HCT116 (cell line): Measurements from ENCODE around the gene PDLIM3. TPM values are rescaled to one million over a fixed set of nuclear protein-coding genes. Genes with fewer than 3 reads are reported as not detected.

Source experiments
- ATAC-seq: fragments of 200-7000 bp; cut with Tn5 transposase; 2 replicates; pipeline ENCODE4 v1.9.1; 2020; ENCODE audit warnings: mild to moderate bottlenecking, moderate library complexity
- BruUV-seq: library from RNA; stranded (reverse); fragments of 400-500 nt; replicated peaks from 2 replicates; lab custom pipeline; 2021; lab: Mats Ljungman, UMichigan
- CTCF ChIA-PET: fragments of 300-600 bp; sonication (Branson Sonifier 250); formaldehyde crosslinking; loops from one replicate; lab custom pipeline; 2021; ENCODE audit warnings: antibody characterized with exemption; lab: Charles Lee
- POLR2A ChIA-PET: fragments of 300-600, 350-600 bp; sonication (Branson Sonifier 250); formaldehyde crosslinking; loops from one replicate; lab custom pipeline; 2021; ENCODE audit warnings: antibody characterized with exemption; lab: Charles Lee
- RAD21 ChIA-PET, 2 experiments: fragments of 300-600 bp; sonication (Branson Sonifier 250); formaldehyde crosslinking; loops; one replicate each; lab custom pipeline; 2023; ENCODE audit warnings: low total read pairs in 2 of 2; ENCODE audit not compliant: uncharacterized antibody in 2 of 2, unreplicated experiment in 2 of 2, low non-redundant PET in 1 of 2; lab: Charles Lee
- DNase-seq: peaks from one replicate; pipeline ENCODE4 v3.0.0-alpha.2; 2010; ENCODE audit warnings: low read depth, low spot score
- H2AFZ ChIP-seq: fragments of 200-600 bp; shearing (Covaris generic), sonication (generic); 2 replicates; pipeline ENCODE4 v1.6.1; 2017; ENCODE audit warnings: low read depth, mixed run types, mixed read lengths, antibody characterized with exemption, low read length; ENCODE audit not compliant: poor library complexity, severe bottlenecking
- H3K27ac ChIP-seq: 2 replicates; pipeline ENCODE4 v1.5.1; 2012; ENCODE audit warnings: low read depth, low read length
- H3K27me3 ChIP-seq: fragments of 200-600 bp; sonication (generic); 2 replicates; pipeline ENCODE4 v1.6.1; 2016; ENCODE audit warnings: mixed run types, low read length, mixed read lengths; ENCODE audit not compliant: insufficient read depth
- H3K36me3 ChIP-seq, 2 experiments: fragments of 200-500 bp in 1 of 2; fragments of 200-600 bp in 1 of 2; sonication (Bioruptor generic) in 1 of 2; sonication (generic) in 1 of 2; 2 replicates each; pipeline versions ENCODE4 v1.5.1 to v1.6.1; 2014 to 2016; ENCODE audit warnings: low read length in 2 of 2, inconsistent platforms in 1 of 2, mixed read lengths in 1 of 2, mixed run types in 1 of 2; ENCODE audit not compliant: insufficient read depth in 2 of 2, control insufficient read depth in 1 of 2
- H3K4me1 ChIP-seq, 2 experiments: fragments of 200-600 bp in 1 of 2; sonication (generic) in 1 of 2; 2 replicates each; pipeline versions ENCODE4 v1.5.1 to v1.6.1; 2012 to 2017; ENCODE audit warnings: low read length in 2 of 2, inconsistent platforms in 1 of 2, mild to moderate bottlenecking in 1 of 2, mixed read lengths in 1 of 2, mixed run types in 1 of 2, moderate library complexity in 1 of 2; ENCODE audit not compliant: insufficient read depth in 2 of 2, control insufficient read depth in 1 of 2
- H3K4me2 ChIP-seq: fragments of 200-600 bp; sonication (generic); 2 replicates; pipeline ENCODE4 v1.6.1; 2017; ENCODE audit warnings: mixed run types, low read length, mixed read lengths
- H3K4me3 ChIP-seq, 2 experiments: fragments of 200-600 bp in 1 of 2; sonication (generic) in 1 of 2; replicated peaks in 1 of 2; 2 replicates each; pipeline ENCODE4 v1.5.1; 2011 to 2016; ENCODE audit warnings: low read length in 2 of 2, control low read depth in 1 of 2, low read depth in 1 of 2, mild to moderate bottlenecking in 1 of 2, mixed read lengths in 1 of 2, mixed run types in 1 of 2
- H3K79me2 ChIP-seq: fragments of 200-600 bp; sonication (generic); 2 replicates; pipeline ENCODE4 v1.6.1; 2017; ENCODE audit warnings: mild to moderate bottlenecking, mixed run types, low read length, moderate library complexity, mixed read lengths; ENCODE audit not compliant: insufficient read depth
- H3K9ac ChIP-seq: fragments of 200-600 bp; sonication (generic); 2 replicates; pipeline ENCODE4 v1.6.1; 2016; ENCODE audit warnings: low read length, mixed read lengths
- H3K9me2 ChIP-seq: fragments of 200-600 bp; sonication (generic), shearing (Covaris generic); 2 replicates; pipeline ENCODE4 v1.6.1; 2017; ENCODE audit warnings: mixed run types, mild to moderate bottlenecking, moderate library complexity; ENCODE audit not compliant: insufficient read depth
- H3K9me3 ChIP-seq, 2 experiments: fragments of 200-500 bp in 1 of 2; fragments of 200-600 bp in 1 of 2; sonication (Bioruptor generic) in 1 of 2; sonication (generic) in 1 of 2; 2 replicates each; pipeline ENCODE4 v1.6.1; 2014 to 2017; ENCODE audit warnings: low read length in 2 of 2, mixed read lengths in 2 of 2, inconsistent platforms in 1 of 2, low read depth in 1 of 2, mild to moderate bottlenecking in 1 of 2, mixed run types in 1 of 2, moderate library complexity in 1 of 2; ENCODE audit not compliant: control insufficient read depth in 1 of 2, insufficient read depth in 1 of 2
- H4K20me1 ChIP-seq: fragments of 200-600 bp; sonication (generic), shearing (Covaris generic); 2 replicates; pipeline ENCODE4 v1.6.1; 2017; ENCODE audit warnings: mixed run types, mild to moderate bottlenecking, moderate library complexity; ENCODE audit not compliant: insufficient read depth
- ATF3 ChIP-seq: IDR thresholded peaks from 2 replicates; pipeline ENCODE4 v1.6.1; 2012
- CEBPB ChIP-seq: IDR thresholded peaks from 2 replicates; pipeline ENCODE4 v1.6.1; 2012; ENCODE audit warnings: low read depth
- CTCF ChIP-seq, 3 experiments: fragments of 200-600 bp in 1 of 3; sonication (generic) in 1 of 3; IDR thresholded peaks in 2 of 3; conservative IDR thresholded peaks in 1 of 3; 2 replicates each; pipeline ENCODE4 v1.5.1; 2012 to 2017; ENCODE audit warnings: low read depth in 2 of 3, low read length in 2 of 3, antibody characterized with exemption in 1 of 3, borderline replicate concordance in 1 of 3, control low read depth in 1 of 3, mild to moderate bottlenecking in 1 of 3, mixed read lengths in 1 of 3, mixed run types in 1 of 3, moderate library complexity in 1 of 3; ENCODE audit not compliant: insufficient read depth in 1 of 3
- EGR1 ChIP-seq: IDR thresholded peaks from 2 replicates; pipeline ENCODE4 v1.6.1; 2012; ENCODE audit warnings: low read depth
- ELF1 ChIP-seq: IDR thresholded peaks from 2 replicates; pipeline ENCODE4 v1.6.1; 2012; ENCODE audit warnings: low read depth, borderline replicate concordance
- EZH2 ChIP-seq: fragments of 200-600 bp; sonication (generic); IDR thresholded peaks from 2 replicates; pipeline ENCODE4 v1.6.1; 2017; ENCODE audit warnings: antibody characterized with exemption, mixed run types
- EZH2phosphoT487 ChIP-seq: fragments of 200-600 bp; IDR thresholded peaks from 2 replicates; pipeline ENCODE4 v1.6.1; 2018; ENCODE audit warnings: antibody characterized with exemption, borderline replicate concordance
- FOSL1 ChIP-seq: IDR thresholded peaks from 2 replicates; pipeline ENCODE4 v1.6.1; 2012; ENCODE audit warnings: low read depth
- JUND ChIP-seq: IDR thresholded peaks from 2 replicates; pipeline ENCODE4 v1.6.1; 2012
- MAX ChIP-seq: IDR thresholded peaks from 2 replicates; pipeline ENCODE4 v1.6.1; 2012
- POLR2A ChIP-seq: IDR thresholded peaks from 2 replicates; pipeline ENCODE4 v1.7.0; 2011; ENCODE audit warnings: borderline replicate concordance; ENCODE audit not compliant: insufficient read depth, insufficient read length; ENCODE audit errors: extremely low read depth
- RAD21 ChIP-seq: IDR thresholded peaks from 2 replicates; pipeline ENCODE4 v1.6.1; 2012; ENCODE audit warnings: low read depth, mild to moderate bottlenecking
- SIN3A ChIP-seq: IDR thresholded peaks from 2 replicates; pipeline ENCODE4 v1.6.1; 2012; ENCODE audit warnings: low read depth
- SP1 ChIP-seq: IDR thresholded peaks from 2 replicates; pipeline ENCODE4 v1.6.1; 2012; ENCODE audit warnings: low read depth
- SRF ChIP-seq: IDR thresholded peaks from 2 replicates; pipeline ENCODE4 v1.6.1; 2012; ENCODE audit warnings: low read depth
- TCF7L2 ChIP-seq: IDR thresholded peaks from 2 replicates; pipeline ENCODE4 v1.7.0; 2011; ENCODE audit warnings: borderline replicate concordance, inconsistent platforms; ENCODE audit not compliant: insufficient read depth, insufficient read length; ENCODE audit errors: extremely low read depth
- YY1 ChIP-seq: IDR thresholded peaks from 2 replicates; pipeline ENCODE4 v1.6.1; 2011; ENCODE audit warnings: low read length, low read depth, moderate library complexity, mild to moderate bottlenecking; ENCODE audit not compliant: insufficient replicate concordance; ENCODE audit errors: extremely low read depth
- ZFX ChIP-seq: fragments of 450-650 bp; IDR thresholded peaks from 2 replicates; pipeline ENCODE4 v1.6.1; 2017
- ZNF274 ChIP-seq: fragments of 200-500 bp; sonication (Bioruptor generic); IDR thresholded peaks from 2 replicates; pipeline ENCODE4 v1.6.1; 2014; ENCODE audit warnings: mild to moderate bottlenecking, low read depth, low read length, inconsistent platforms
- intact Hi-C: fragments of 100-400 bp; cut with micrococcal nuclease; formaldehyde crosslinking; loops from 2 replicates; pipeline ENCODE4 v1.10.0; 2022
- total RNA-seq: library from RNA; stranded (reverse); gene quantifications from one replicate; pipeline ENCODE4 v1.2.1, GENCODE V29; 2021; ENCODE audit not compliant: unreplicated experiment

The PDLIM3 gene
- total RNA-seq, 1 experiment from 2014 or later = 11.5 TPM

- no peaks in the 10 kb centered on the region for H3K79me2 ChIP-seq
Measured at GRCh38 chr4:185463541-185463940, 71.8 kb downstream of the PDLIM3 start.

More at GRCh38 chr4:185463541-185463940, 71.8 kb downstream of the PDLIM3 start:
- H3K27me3 ChIP-seq = no peaks in the 10 kb centered on the region
- POLR2A ChIA-PET = no interaction called here
- no peaks in the 10 kb centered on the region for H4K20me1 ChIP-seq
- CTCF ChIA-PET = no interaction called here
- TF ChIP-seq ZFX = no peak
- TF ChIP-seq CEBPB = no peak
- no peak for TF ChIP-seq SIN3A
- no peak for TF ChIP-seq SP1
- no peak for TF ChIP-seq EGR1
- no peak for TF ChIP-seq RAD21
- TF ChIP-seq CTCF (IDR thresholded peaks at IDR 0.05 in 2 of 3, conservative IDR thresholded peaks at IDR 0.05 in 1 of 3; ENCODE audit: borderline replicate concordance in 1 of 3, insufficient read depth in 1 of 3, low read depth in 2 of 3, low read length in 2 of 3) = no peak
- TF ChIP-seq TCF7L2 = no peak
- TF ChIP-seq ELF1 = no peak
- TF ChIP-seq EZH2 = no peak
- TF ChIP-seq POLR2A = no peak
- TF ChIP-seq SRF = no peak
- TF ChIP-seq ZNF274 = no peak
- no peak for TF ChIP-seq JUND
- TF ChIP-seq YY1 = no peak
- TF ChIP-seq MAX = no peak
- no peak for TF ChIP-seq FOSL1
- no peak for TF ChIP-seq EZH2phosphoT487
- TF ChIP-seq ATF3 = no peak
- H3K27ac ChIP-seq = no peak overlapping the region
- intact Hi-C loops = no loop called here
- H3K4me2 ChIP-seq = no peak overlapping the region
- H3K4me1 ChIP-seq = no peaks in the 10 kb centered on the region
- H3K9ac ChIP-seq = no peak overlapping the region
- H3K36me3 ChIP-seq = no peaks in the 10 kb centered on the region
- no peak overlapping the region for H3K4me3 ChIP-seq
- no peak overlapping the region for H2AFZ ChIP-seq
- H3K9me3 ChIP-seq = no peaks in the 10 kb centered on the region
- RAD21 ChIA-PET = no interaction called here
- no peaks in the 10 kb centered on the region for H3K9me2 ChIP-seq
- DNase-seq (no peak), ATAC-seq (no peak)
- no TSS peak for BruUV-seq
